GM18870 (cell line): Measurements from ENCODE around the gene CYP2S1.
"Not testable (repeated sequence)": the region's sequence is repeated elsewhere in the genome, so short reads cannot be mapped to it uniquely, and the experiment has no call there.

ENCODE experiments used
- ATAC-seq: cut with Tn5 transposase; IDR thresholded peaks from one replicate; pipeline ENCODE4 v1.9.1; 2021; ENCODE audit warnings: moderate library complexity; ENCODE audit not compliant: unreplicated experiment

The CYP2S1 gene

DNA sequence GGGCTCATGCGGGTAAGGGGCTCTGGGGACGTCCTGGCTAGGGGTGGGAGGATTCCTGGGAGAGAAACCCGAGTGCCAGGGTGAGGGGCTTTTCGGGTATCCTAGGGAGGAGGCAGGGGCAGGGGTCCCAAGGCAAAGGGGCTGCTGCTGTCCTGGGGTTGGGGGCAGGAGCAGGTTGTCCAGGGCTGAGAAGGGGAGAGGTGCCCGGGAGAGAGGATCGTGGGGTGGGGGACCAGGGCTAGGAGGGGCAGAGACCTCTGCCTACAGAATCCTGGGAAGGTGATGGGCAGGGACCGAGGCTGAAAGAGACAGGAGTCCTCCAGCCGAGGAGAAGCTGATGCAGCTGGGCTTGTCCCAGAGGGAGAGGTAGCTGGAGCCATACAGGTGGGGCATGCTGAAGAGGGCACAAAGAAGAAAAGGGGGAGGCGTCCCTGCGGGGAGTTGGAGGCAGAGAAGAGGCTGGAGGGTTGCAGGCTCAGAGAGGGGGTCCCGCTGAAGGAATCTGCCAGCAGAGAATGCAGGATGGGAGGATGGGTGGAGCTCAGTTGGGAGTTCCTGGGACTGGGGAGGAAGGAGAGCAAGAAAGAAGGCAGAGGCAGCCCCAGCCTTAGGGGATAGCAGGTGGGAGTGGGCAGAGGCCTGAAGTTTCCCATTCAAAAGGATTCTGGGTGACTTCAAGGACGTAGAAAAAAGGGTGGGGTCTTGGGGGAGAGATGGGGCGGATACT lies 574 bp downstream of the CYP2S1 start:
- no peak for ATAC-seq

DNA sequence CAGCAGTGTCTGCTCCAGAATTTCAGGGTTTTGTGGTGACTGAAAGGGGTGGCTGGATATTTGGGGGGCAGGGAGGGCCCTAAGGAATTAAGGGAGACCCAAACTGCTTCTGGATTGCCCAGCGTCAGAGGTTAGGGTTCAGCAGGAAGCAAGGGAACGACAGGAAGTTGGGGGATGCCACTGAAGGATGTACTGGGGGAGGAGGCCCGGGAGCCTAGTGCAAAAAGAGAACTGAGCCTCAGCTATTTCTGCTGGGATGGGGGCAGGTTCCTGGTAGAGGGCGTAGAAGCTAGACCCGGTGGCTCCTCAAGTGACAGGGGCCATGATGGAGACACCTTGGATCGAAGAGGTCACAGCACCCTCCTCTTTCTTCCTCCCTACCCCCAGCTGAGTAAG lies 1.1 kb downstream of the CYP2S1 start:
- ATAC-seq = no peak

- ATAC-seq = no peak
Observed at GRCh38 chr19:41195675-41196497, 2.9 kb downstream of the CYP2S1 start.

DNA sequence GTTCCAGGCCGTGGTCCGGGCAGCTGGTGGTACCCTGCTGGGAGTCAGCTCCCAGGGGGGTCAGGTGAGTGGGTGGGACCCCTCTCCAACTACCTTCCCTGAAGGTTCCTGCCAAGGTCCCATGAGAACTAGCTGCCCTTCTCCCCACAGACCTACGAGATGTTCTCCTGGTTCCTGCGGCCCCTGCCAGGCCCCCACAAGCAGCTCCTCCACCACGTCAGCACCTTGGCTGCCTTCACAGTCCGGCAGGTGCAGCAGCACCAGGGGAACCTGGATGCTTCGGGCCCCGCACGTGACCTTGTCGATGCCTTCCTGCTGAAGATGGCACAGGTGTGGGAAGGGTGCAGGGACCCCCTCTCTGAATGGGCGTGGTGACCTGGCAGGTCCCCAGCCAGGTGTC lies 5.5 kb downstream of the CYP2S1 start:
- no peak for ATAC-seq

DNA sequence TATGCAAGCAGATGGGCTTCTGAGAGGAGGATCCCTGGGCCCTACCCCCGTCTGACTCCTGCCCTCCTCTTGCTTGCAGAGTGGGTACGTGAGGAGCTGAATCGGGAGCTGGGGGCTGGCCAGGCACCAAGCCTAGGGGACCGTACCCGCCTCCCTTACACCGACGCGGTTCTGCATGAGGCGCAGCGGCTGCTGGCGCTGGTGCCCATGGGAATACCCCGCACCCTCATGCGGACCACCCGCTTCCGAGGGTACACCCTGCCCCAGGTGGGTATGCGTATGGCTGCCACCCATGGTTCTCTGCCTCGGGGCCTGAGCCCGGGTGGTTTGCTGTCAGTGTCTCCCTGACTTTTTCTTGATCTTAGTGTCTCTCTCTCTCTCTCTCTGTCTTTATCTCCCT lies 10.4 kb downstream of the CYP2S1 start:
- ATAC-seq = no peak

- not testable (repeated sequence) for ATAC-seq
Observed at GRCh38 chr19:41204338-41204737, 11.3 kb downstream of the CYP2S1 start.

DNA sequence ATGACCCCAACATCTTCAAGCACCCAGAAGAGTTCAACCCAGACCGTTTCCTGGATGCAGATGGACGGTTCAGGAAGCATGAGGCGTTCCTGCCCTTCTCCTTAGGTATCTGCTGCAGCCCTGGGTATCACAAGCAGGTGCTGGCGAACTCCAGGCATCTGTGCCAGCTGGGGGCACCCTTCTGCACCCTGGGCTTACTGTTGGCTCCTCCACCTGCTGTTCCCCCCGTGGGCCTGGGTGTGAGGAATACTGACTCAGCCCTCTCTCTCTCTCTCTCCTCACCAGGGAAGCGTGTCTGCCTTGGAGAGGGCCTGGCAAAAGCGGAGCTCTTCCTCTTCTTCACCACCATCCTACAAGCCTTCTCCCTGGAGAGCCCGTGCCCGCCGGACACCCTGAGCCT lies 13.0 kb downstream of the CYP2S1 start:
- ATAC-seq = no peak

DNA sequence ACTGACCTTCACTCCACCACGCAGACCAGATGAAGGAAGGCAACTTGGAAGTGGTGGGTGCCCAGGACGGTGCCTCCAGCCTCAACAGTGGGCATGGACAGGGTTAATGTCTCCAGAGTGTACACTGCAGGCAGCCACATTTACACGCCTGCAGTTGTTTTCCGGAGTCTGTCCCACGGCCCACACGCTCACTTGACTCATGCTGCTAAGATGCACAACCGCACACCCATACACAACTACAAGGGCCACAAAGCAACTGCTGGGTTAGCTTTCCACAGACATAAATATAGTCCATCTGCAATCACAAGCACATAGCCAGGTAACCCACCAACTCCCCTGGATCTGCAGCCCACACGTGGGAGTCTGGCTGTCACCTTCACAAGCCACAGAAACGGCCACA lies 13.4 kb downstream of the CYP2S1 start:
- no peak for ATAC-seq

GRCh38 chr19:41206926-41207750 lies 14.1 kb downstream of the CYP2S1 start:
- ATAC-seq = no peak

DNA sequence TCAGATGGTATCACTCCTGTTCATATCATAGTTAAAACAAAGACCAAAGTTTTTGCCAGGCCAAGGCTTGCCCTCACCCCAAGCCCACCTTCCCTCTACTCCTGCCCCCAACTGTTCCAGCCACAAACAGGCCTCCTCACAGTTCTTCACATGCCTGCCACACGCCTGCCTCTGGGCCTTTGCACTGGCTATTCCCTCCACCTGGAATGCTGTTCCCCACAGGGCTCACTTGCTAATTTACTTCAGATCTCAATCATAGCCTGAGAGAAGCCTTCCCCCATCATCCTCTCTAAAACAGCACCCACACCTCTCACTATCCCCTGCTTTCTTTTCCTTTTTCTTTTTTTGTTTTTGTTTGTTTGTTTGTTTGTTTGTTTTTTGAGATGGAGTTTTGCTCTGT lies 21.1 kb downstream of the CYP2S1 start:
- no peak for ATAC-seq

DNA sequence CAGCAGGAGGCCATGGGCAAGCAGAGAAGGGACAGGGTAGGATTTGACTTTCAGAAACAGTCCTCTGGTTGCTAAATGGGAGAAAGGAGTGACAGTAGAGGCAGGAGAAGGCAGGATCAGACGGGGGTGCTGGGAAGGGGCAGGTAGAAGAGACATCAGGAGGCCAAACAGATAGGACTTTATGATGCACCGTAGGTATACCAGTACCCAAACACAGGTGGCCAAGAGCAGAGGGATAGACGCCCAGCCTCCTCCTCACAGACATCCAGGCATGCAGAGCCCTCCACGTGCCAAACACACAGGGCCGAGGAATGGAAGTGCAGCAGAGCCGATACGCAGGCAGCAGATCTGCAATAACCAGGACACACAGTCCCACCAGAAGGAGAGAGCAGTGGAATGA lies 24.7 kb downstream of the CYP2S1 start:
- ATAC-seq = no peak

DNA sequence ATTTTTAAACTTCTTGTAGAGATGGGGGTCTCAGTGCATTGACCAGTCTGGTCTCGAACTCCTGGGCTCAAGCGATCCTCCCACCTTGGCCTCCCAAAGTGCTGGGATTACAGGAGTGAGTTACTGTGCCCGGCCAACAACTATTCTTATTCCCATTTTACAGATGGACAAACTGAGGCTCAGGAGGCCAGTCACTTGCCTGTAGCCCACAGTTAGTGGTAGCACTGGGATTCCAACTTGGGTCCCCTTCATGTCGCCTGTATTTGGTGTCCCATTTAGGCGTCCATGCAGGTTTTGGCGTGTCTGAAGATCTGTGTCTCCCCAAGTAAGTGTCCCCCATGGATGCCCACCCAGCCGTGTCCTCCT lies 25.2 kb downstream of the CYP2S1 start:
- no peak for ATAC-seq

GRCh38 chr19:41218615-41219507 lies 25.8 kb downstream of the CYP2S1 start, which contains the start of gene AXL:
TSS of gene AXL (plus strand) at chr19:41219223. CDS start at chr19:41219393, 170 bp downstream.
- ATAC-seq = no peak

DNA sequence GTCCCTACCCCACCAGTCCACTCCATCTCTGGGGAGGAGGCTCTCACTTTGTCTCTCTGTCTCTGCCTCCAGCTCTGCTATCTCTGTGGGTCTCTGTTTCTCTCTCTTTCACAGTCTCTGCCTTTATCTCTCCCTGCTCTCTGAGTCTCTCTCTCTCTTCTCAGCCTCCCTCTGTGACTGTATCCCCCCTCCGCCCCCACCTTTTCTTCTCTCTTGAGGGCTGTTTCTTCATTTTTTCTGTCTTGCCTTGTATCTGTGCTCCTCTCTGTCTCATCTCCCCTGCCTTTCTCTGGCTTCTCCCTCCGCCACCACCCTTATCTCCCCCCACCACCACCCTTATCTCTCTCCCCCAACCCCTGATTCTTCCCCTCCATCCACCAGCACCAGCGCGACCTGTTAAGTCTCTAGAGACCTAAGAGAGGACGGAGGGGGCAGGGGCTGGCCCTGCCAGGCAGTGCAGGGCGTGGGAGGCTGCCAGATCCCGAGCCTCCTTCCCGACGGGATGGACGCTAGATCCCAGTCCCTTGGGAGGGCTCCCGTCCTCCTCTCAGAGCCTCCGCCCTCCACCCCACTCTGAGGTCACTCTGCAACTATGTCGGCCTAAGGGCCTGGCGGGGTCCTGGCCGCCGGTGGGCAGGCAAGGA lies 27.0 kb downstream of the CYP2S1 start:
- ATAC-seq = no peak

- no peak for ATAC-seq
Observed at GRCh38 chr19:41220811-41221210, 27.8 kb downstream of the CYP2S1 start.

- ATAC-seq = no peak
Observed at GRCh38 chr19:41221514-41222205, 28.6 kb downstream of the CYP2S1 start.

GRCh38 chr19:41222240-41222639 lies 29.2 kb downstream of the CYP2S1 start:
- no peak for ATAC-seq

- no peak for ATAC-seq
Observed at GRCh38 chr19:41223431-41224234, 30.6 kb downstream of the CYP2S1 start.

DNA sequence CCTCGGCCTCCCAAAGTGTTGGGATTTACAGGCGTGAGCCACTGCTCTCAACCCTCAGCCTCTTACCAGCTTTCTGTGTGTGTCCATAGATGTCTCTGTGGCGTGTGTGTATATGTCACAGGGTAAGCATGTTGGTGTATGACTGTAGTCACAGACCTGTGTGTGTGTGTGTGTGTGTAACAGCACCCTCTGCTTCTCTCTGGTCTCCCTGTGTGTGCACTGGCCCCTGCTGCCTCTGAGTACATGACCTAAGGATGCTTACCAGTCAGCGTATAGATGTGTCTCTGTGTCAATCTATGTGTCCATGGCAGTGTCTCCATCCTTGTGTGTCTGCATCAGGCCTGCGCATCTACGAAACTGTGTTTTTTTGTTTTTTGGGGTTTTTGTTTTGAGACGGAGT lies 31.6 kb downstream of the CYP2S1 start:
- ATAC-seq = no peak
